Vagina (tissue), 2 donors: ENCODE data around the gene SKIC3. TPM values are rescaled to one million over a fixed set of nuclear protein-coding genes. Genes with fewer than 3 reads are reported as not detected.

Experiments used
- DNase-seq, 2 donors: peaks; one replicate each; pipeline ENCODE4 v3.0.0-alpha.2; 2017; ENCODE audit errors: extremely low spot score in 2 of 2
- H3K27ac ChIP-seq: fragments of 200-600 bp; sonication (generic); one replicate; pipeline ENCODE4 v1.5.1; 2019
- H3K27me3 ChIP-seq: fragments of 200-600 bp; sonication (generic); one replicate; pipeline ENCODE4 v1.5.1; 2019
- H3K36me3 ChIP-seq, 2 donors: fragments of 200-600 bp; sonication (generic); one replicate each; pipeline ENCODE4 v1.5.1; 2017 to 2019
- H3K4me1 ChIP-seq: fragments of 200-600 bp; sonication (generic); one replicate; pipeline ENCODE4 v1.5.1; 2019
- H3K4me3 ChIP-seq, 2 donors: fragments of 200-600 bp; sonication (generic); 1 replicate in 1 of 2; 2 replicates in 1 of 2; pipeline ENCODE4 v1.5.1; 2016 to 2019
- H3K9me3 ChIP-seq: fragments of 200-600 bp; sonication (generic); one replicate; pipeline ENCODE4 v1.5.1; 2019
- CTCF ChIP-seq, 3 experiments: fragments of 450-650 bp in 2 of 3; fragments of 200-600 bp in 1 of 3; sonication (generic) in 1 of 3; IDR thresholded peaks; one replicate each; pipeline ENCODE4 v1.5.1; 2017 to 2019; ENCODE audit warnings: antibody characterized with exemption in 3 of 3, mild to moderate bottlenecking in 2 of 3, moderate library complexity in 2 of 3
- POLR2A ChIP-seq, 2 donors: fragments of 450-650 bp; IDR thresholded peaks; one replicate each; pipeline ENCODE4 v1.6.1; 2017; ENCODE audit warnings: antibody characterized with exemption in 2 of 2, mild to moderate bottlenecking in 2 of 2, moderate library complexity in 2 of 2
- POLR2AphosphoS5 ChIP-seq, 2 donors: sonication (generic); formaldehyde crosslinking; IDR thresholded peaks; one replicate each; pipeline ENCODE4 v1.9.0; 2017; ENCODE audit warnings: antibody characterized with exemption in 2 of 2, mild to moderate bottlenecking in 2 of 2, low read depth in 1 of 2; ENCODE audit not compliant: insufficient read depth in 1 of 2
- intact Hi-C: fragments of 100-400 bp; cut with DNase I; formaldehyde crosslinking; loops from one replicate; pipeline ENCODE4 v1.15.1; 2023
- total RNA-seq: library from RNA; depleted of rRNA; stranded (reverse); fragments of >200 nt; gene quantifications from one replicate; pipeline ENCODE4 v1.2.3, GENCODE V29; 2016

The SKIC3 gene
- total RNA-seq, 1 donor from 2014 or later = 59.7 TPM

GRCh38 chr5:95554331-95554646 is 488 bp downstream of the SKIC3 start:
- DNase-seq = no peak
- TF ChIP-seq CTCF (IDR thresholded peaks at IDR 0.05) = no peak
- no peak for TF ChIP-seq POLR2AphosphoS5 (IDR thresholded peaks at IDR 0.05; ENCODE audit: insufficient read depth in 1 of 2, low read depth in 1 of 2)
- no peak for TF ChIP-seq POLR2A (IDR thresholded peaks at IDR 0.05)
- Histone ChIP-seq H3K36me3 (peaks cover 0 to 4% of the 10 kb centered on the region in 2 donors), H3K27me3 (no peaks in the 10 kb centered on the region), H3K27ac (peak overlapping the region; percentile 81), H3K4me3 (peak overlapping the region; percentile 69 to 77), H3K4me1 (peaks cover 28% of the 10 kb centered on the region), H3K9me3 (no peaks in the 10 kb centered on the region)
- intact Hi-C loops = loop anchor here (10.0 kb wide), 1 partner anchor 71 kb away; the partner anchor contains the start of gene GPR150

- H3K27me3 ChIP-seq = no peaks in the 10 kb centered on the region
- no peaks in the 10 kb centered on the region for H3K9me3 ChIP-seq
- H3K4me3 ChIP-seq = no peak overlapping the region
- no peak overlapping the region for H3K27ac ChIP-seq
- DNase-seq = no peak
- peaks cover 0 to 37% of the 10 kb centered on the region in 2 donors for H3K36me3 ChIP-seq
- no peak for TF ChIP-seq POLR2A (IDR thresholded peaks at IDR 0.05)
- no peak for TF ChIP-seq POLR2AphosphoS5 (IDR thresholded peaks at IDR 0.05; ENCODE audit: insufficient read depth in 1 of 2, low read depth in 1 of 2)
- no peak for TF ChIP-seq CTCF (IDR thresholded peaks at IDR 0.05)
- H3K4me1 ChIP-seq = peaks cover 20% of the 10 kb centered on the region
- intact Hi-C loops = no loop called here
Observed at GRCh38 chr5:95549030-95549429, 5.7 kb downstream of the SKIC3 start.

DNA sequence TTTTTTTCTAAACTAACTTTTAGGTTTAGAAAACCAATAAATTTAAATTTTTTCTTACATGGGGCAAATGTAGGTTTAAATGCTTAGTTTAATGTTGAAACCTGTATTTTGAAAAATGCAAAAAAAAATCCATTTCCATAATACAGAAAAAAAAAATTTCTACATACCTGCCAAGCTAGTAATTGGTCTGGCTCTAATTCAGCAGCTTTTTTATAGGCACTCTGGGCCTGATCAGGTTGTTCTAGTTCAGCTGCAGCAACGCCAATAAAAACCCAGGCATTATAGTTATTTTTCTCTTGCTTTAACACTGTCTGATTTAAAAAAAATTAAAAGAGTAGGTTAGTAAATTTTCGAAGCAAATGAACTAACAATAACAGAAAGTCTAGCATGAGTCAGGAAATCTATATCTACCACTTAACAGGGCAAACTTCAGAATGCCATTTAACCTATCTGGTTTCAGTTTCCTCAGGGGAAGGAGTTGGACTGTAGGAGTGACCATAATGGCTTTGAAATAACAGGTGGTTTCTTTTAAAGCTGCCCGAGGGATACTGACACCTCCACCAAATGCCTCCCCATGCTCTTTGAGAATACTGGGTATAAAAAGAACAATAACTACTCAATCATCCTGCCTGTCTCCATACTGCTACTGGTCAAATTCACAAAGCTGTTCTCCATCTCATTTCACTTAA is 11.6 kb downstream of the SKIC3 start:
- DNase-seq = no peak
- Histone ChIP-seq H3K36me3 (peaks cover 0 to 51% of the 10 kb centered on the region in 2 donors), H3K27me3 (no peaks in the 10 kb centered on the region), H3K27ac (no peak overlapping the region), H3K9me3 (no peaks in the 10 kb centered on the region), H3K4me1 (peaks cover 16% of the 10 kb centered on the region), H3K4me3 (no peak overlapping the region)
- no peak for TF ChIP-seq CTCF (IDR thresholded peaks at IDR 0.05)
- no peak for TF ChIP-seq POLR2AphosphoS5 (IDR thresholded peaks at IDR 0.05; ENCODE audit: insufficient read depth in 1 of 2, low read depth in 1 of 2)
- no peak for TF ChIP-seq POLR2A (IDR thresholded peaks at IDR 0.05)
- intact Hi-C loops = no loop called here

- H3K4me1 ChIP-seq = no peaks in the 10 kb centered on the region
- no peak overlapping the region for H3K27ac ChIP-seq
- no peak overlapping the region for H3K4me3 ChIP-seq
- intact Hi-C loops = no loop called here
- DNase-seq = no peak
- H3K27me3 ChIP-seq = no peaks in the 10 kb centered on the region
- peaks cover 0 to 60% of the 10 kb centered on the region in 2 donors for H3K36me3 ChIP-seq
- TF ChIP-seq POLR2A (IDR thresholded peaks at IDR 0.05) = no peak
- TF ChIP-seq CTCF (IDR thresholded peaks at IDR 0.05) = no peak
- TF ChIP-seq POLR2AphosphoS5 (IDR thresholded peaks at IDR 0.05; ENCODE audit: insufficient read depth in 1 of 2, low read depth in 1 of 2) = no peak
- no peaks in the 10 kb centered on the region for H3K9me3 ChIP-seq
Observed at GRCh38 chr5:95537501-95537900, 17.3 kb downstream of the SKIC3 start.

GRCh38 chr5:95533761-95534160 is 21.0 kb downstream of the SKIC3 start:
- H3K4me3 ChIP-seq = no peak overlapping the region
- H3K9me3 ChIP-seq = no peaks in the 10 kb centered on the region
- H3K27ac ChIP-seq = no peak overlapping the region
- H3K36me3 ChIP-seq = peaks cover 0 to 54% of the 10 kb centered on the region in 2 donors
- intact Hi-C loops = no loop called here
- no peak for DNase-seq
- no peaks in the 10 kb centered on the region for H3K4me1 ChIP-seq
- no peak for TF ChIP-seq POLR2AphosphoS5 (IDR thresholded peaks at IDR 0.05; ENCODE audit: insufficient read depth in 1 of 2, low read depth in 1 of 2)
- no peak for TF ChIP-seq CTCF (IDR thresholded peaks at IDR 0.05)
- no peak for TF ChIP-seq POLR2A (IDR thresholded peaks at IDR 0.05)
- H3K27me3 ChIP-seq = no peaks in the 10 kb centered on the region
